ENCODE results near the gene SOX8. TPM values are rescaled to one million over a fixed set of nuclear protein-coding genes. Genes with fewer than 3 reads are reported as not detected.

SOX8 gene
- total RNA-seq, result 0.07 and 0.10 TPM in 2 replicates

GRCh38 chr16:981695-982144 is at the start of gene SOX8:
Gene SOX8, plus strand, starts transcription at chr16:981770. Its CDS starts 153 bp downstream, at chr16:981923.

GRCh38 chr16:970766-971581 is 10.6 kb upstream of the SOX8 start, which contains the start of gene LMF1:
Gene LMF1, minus strand, starts transcription at chr16:970984. Its CDS starts 4 bp downstream, at chr16:970980.

Other genes with a start within 250 kb of the SOX8 start
- gene CIAO3, start 240.8 kb upstream of the SOX8 start, total RNA-seq, result 25.8 and 30.2 TPM in 2 replicates
- not detected in 2 replicates for gene MSLN, start 221.0 kb upstream of the SOX8 start, total RNA-seq
- gene RPUSD1, start 193.4 kb upstream of the SOX8 start, total RNA-seq, result 36.4 and 42.7 TPM in 2 replicates
- 19.6 and 19.7 TPM in 2 replicates for gene CHTF18, start 193.2 kb upstream of the SOX8 start, total RNA-seq
- gene GNG13, start 181.0 kb upstream of the SOX8 start, total RNA-seq, result not detected in 2 replicates
- 7.3 and 10.0 TPM in 2 replicates for gene LMF1, start 10.8 kb upstream of the SOX8 start, total RNA-seq
- not detected in 2 replicates for gene SSTR5, start 91.0 kb downstream of the SOX8 start, total RNA-seq
- not detected in 2 replicates for gene C1QTNF8, start 114.5 kb downstream of the SOX8 start, total RNA-seq
- gene CACNA1H, start 171.3 kb downstream of the SOX8 start, total RNA-seq, result not detected in 2 replicates
- not detected in 2 replicates for gene TPSG1, start 243.5 kb downstream of the SOX8 start, total RNA-seq
- gene TPSB2, start 248.4 kb downstream of the SOX8 start, total RNA-seq, result not detected in 2 replicates